H1 (cell line): ENCODE results near the gene HGD. TPM values are rescaled to one million over a fixed set of nuclear protein-coding genes. Genes with fewer than 3 reads are reported as not detected.

Experiments
- CTCF ChIA-PET: fragments of 300-600 bp; sonication (Branson Sonifier 250); formaldehyde crosslinking; loops from one replicate; lab custom pipeline; 2021; ENCODE audit not compliant: partially characterized antibody; lab: Charles Lee
- POLR2A ChIA-PET: fragments of 300-600 bp; sonication (Branson Sonifier 250); formaldehyde crosslinking; loops from one replicate; lab custom pipeline; 2021; ENCODE audit warnings: inconsistent platforms; ENCODE audit not compliant: partially characterized antibody; lab: Charles Lee
- DNase-seq, 2 experiments: peaks; one replicate each; pipeline versions ENCODE4 v3.0.0 to v3.0.0-alpha.2; 2010 to 2022; ENCODE audit warnings: low spot score in 2 of 2, low read depth in 1 of 2, mixed read lengths in 1 of 2
- FAIRE-seq: peaks from 2 replicates; lab custom pipeline; 2011; peaks lifted over from hg19 to GRCh38; lab: Jason Lieb, UNC
- H2AFZ ChIP-seq: 2 replicates; pipeline ENCODE4 v1.8.1; 2012; ENCODE audit warnings: low read length, inconsistent platforms
- H2AK5ac ChIP-seq: 2 replicates; pipeline ENCODE4 v1.6.1; 2013; ENCODE audit warnings: low read depth, low read length
- H2BK120ac ChIP-seq: replicated peaks from 2 replicates; pipeline ENCODE3; 2013; ENCODE audit warnings: low read depth, low read length, inconsistent platforms
- H2BK12ac ChIP-seq: 2 replicates; pipeline ENCODE4 v1.6.1; 2013; ENCODE audit warnings: low read depth, low read length
- H2BK15ac ChIP-seq: 2 replicates; pipeline ENCODE4 v1.6.1; 2013; ENCODE audit warnings: low read length
- H2BK20ac ChIP-seq: 2 replicates; pipeline ENCODE4 v1.6.1; 2013; ENCODE audit warnings: low read length
- H2BK5ac ChIP-seq: 2 replicates; pipeline ENCODE4 v1.6.1; 2013; ENCODE audit warnings: low read depth, low read length
- H3K14ac ChIP-seq: 2 replicates; pipeline ENCODE4 v1.6.1; 2013; ENCODE audit warnings: inconsistent platforms; ENCODE audit not compliant: insufficient read length
- H3K18ac ChIP-seq: 2 replicates; pipeline ENCODE4 v1.6.1; 2013; ENCODE audit warnings: low read length; ENCODE audit errors: extremely low read depth
- H3K23ac ChIP-seq: 2 replicates; pipeline ENCODE4 v1.6.1; 2013; ENCODE audit warnings: inconsistent platforms; ENCODE audit not compliant: insufficient read length
- H3K23me2 ChIP-seq: 2 replicates; pipeline ENCODE4 v1.6.1; 2013; ENCODE audit warnings: low read depth, low read length
- H3K27ac ChIP-seq: 2 replicates; pipeline ENCODE4 v1.6.1; 2011; ENCODE audit warnings: low read depth, low read length, inconsistent platforms
- H3K27me3 ChIP-seq, 4 experiments: replicated peaks in 1 of 4; 1 replicate in 1 of 4; 2 replicates in 3 of 4; pipeline versions ENCODE4 v1.6.1 to v1.8.1; 2011 to 2013; ENCODE audit warnings: low read length in 3 of 4, mild to moderate bottlenecking in 3 of 4, inconsistent platforms in 2 of 4, mixed read lengths in 2 of 4, moderate library complexity in 1 of 4; ENCODE audit not compliant: control insufficient read depth in 3 of 4, insufficient read depth in 3 of 4; ENCODE audit errors: extremely low read depth in 1 of 4
- H3K36me3 ChIP-seq, 4 experiments: 2 replicates each; pipeline versions ENCODE4 v1.6.1 to v1.8.1; 2011 to 2013; ENCODE audit warnings: mild to moderate bottlenecking in 4 of 4, low read length in 3 of 4, moderate library complexity in 2 of 4, control low read depth in 1 of 4, inconsistent platforms in 1 of 4; ENCODE audit not compliant: insufficient read depth in 4 of 4, control insufficient read depth in 2 of 4
- H3K4ac ChIP-seq: replicated peaks from 2 replicates; pipeline ENCODE3; 2013; ENCODE audit warnings: low read length, low read depth, mixed read lengths, inconsistent platforms; ENCODE audit not compliant: insufficient read length
- H3K4me1 ChIP-seq, 4 experiments: replicated peaks in 1 of 4; 1 replicate in 1 of 4; 2 replicates in 3 of 4; pipeline versions ENCODE4 v1.6.1 to v1.8.1; 2011 to 2013; ENCODE audit warnings: low read length in 3 of 4, inconsistent platforms in 2 of 4, mixed read lengths in 1 of 4; ENCODE audit not compliant: insufficient read depth in 4 of 4, control insufficient read depth in 3 of 4
- H3K4me2 ChIP-seq, 2 experiments: 2 replicates each; pipeline versions ENCODE4 v1.6.1 to v1.8.1; 2011 to 2013; ENCODE audit warnings: low read depth in 2 of 2, low read length in 2 of 2, control low read depth in 1 of 2, inconsistent platforms in 1 of 2, mild to moderate bottlenecking in 1 of 2; ENCODE audit not compliant: insufficient read depth in 1 of 2
- H3K4me3 ChIP-seq, 4 experiments: fragments of 200-600, 300-600 bp in 1 of 4; sonication (generic), shearing (Covaris generic), sonication (Bioruptor Twin) in 1 of 4; 2 replicates each; pipeline versions ENCODE4 v1.5.1 to v1.8.1; 2011 to 2016; ENCODE audit warnings: low read length in 4 of 4, low read depth in 3 of 4, control low read depth in 2 of 4, inconsistent platforms in 2 of 4, mild to moderate bottlenecking in 2 of 4, mixed read lengths in 1 of 4, moderate library complexity in 1 of 4; ENCODE audit not compliant: insufficient read depth in 2 of 4; ENCODE audit errors: extremely low read depth in 1 of 4
- H3K56ac ChIP-seq: replicated peaks from 2 replicates; pipeline ENCODE3; 2013; ENCODE audit warnings: low read depth, mild to moderate bottlenecking, mixed read lengths, low read length, inconsistent platforms; ENCODE audit not compliant: insufficient read length
- H3K79me1 ChIP-seq: 2 replicates; pipeline ENCODE4 v1.6.1; 2013; ENCODE audit warnings: low read depth, low read length, control low read depth
- H3K79me2 ChIP-seq, 2 experiments: 2 replicates each; pipeline versions ENCODE4 v1.6.1 to v1.8.1; 2012 to 2013; ENCODE audit warnings: low read length in 2 of 2, mild to moderate bottlenecking in 2 of 2, inconsistent platforms in 1 of 2; ENCODE audit not compliant: insufficient read depth in 2 of 2, control insufficient read depth in 1 of 2
- H3K9ac ChIP-seq, 4 experiments: replicated peaks in 1 of 4; 1 replicate in 1 of 4; 2 replicates in 3 of 4; pipeline versions ENCODE4 v1.6.1 to v1.8.1; 2011 to 2013; ENCODE audit warnings: low read depth in 3 of 4, low read length in 3 of 4, control low read depth in 2 of 4, mild to moderate bottlenecking in 2 of 4, moderate library complexity in 2 of 4, inconsistent platforms in 1 of 4; ENCODE audit errors: extremely low read depth in 1 of 4
- H3K9me3 ChIP-seq, 2 experiments: 2 replicates each; pipeline versions ENCODE4 v1.6.1 to v1.8.1; 2012 to 2013; ENCODE audit warnings: mild to moderate bottlenecking in 2 of 2, moderate library complexity in 2 of 2, control low read depth in 1 of 2, inconsistent platforms in 1 of 2, low read depth in 1 of 2, low read length in 1 of 2, mixed read lengths in 1 of 2; ENCODE audit not compliant: insufficient read depth in 2 of 2
- H4K20me1 ChIP-seq, 2 experiments: replicated peaks in 1 of 2; 2 replicates each; pipeline versions ENCODE3 to v1.8.1; 2011 to 2013; ENCODE audit warnings: inconsistent platforms in 2 of 2, low read length in 2 of 2, mild to moderate bottlenecking in 1 of 2; ENCODE audit not compliant: insufficient read depth in 2 of 2, control insufficient read depth in 1 of 2
- H4K5ac ChIP-seq: 2 replicates; pipeline ENCODE4 v1.6.1; 2013; ENCODE audit warnings: low read length, low read depth, mixed read lengths, inconsistent platforms; ENCODE audit not compliant: insufficient read length
- H4K8ac ChIP-seq: 2 replicates; pipeline ENCODE4 v1.8.0; 2013; ENCODE audit warnings: mild to moderate bottlenecking, moderate library complexity, low read length, inconsistent platforms; ENCODE audit not compliant: insufficient read depth; ENCODE audit errors: extremely low read depth
- H4K91ac ChIP-seq: replicated peaks from 2 replicates; pipeline ENCODE3; 2013; ENCODE audit warnings: low read length, mixed read lengths, inconsistent platforms; ENCODE audit not compliant: insufficient read length
- CEBPB ChIP-seq: IDR thresholded peaks from 2 replicates; pipeline ENCODE4 v1.6.1; 2012; ENCODE audit warnings: low read depth, low read length
- NRF1 ChIP-seq: IDR thresholded peaks from 2 replicates; pipeline ENCODE4 v1.6.1; 2011; ENCODE audit warnings: mild to moderate bottlenecking, low read depth, low read length, improper control_type of control experiment
- TEAD4 ChIP-seq: IDR thresholded peaks from 2 replicates; pipeline ENCODE4 v1.6.1; 2012; ENCODE audit warnings: low read depth, low read length, inconsistent platforms, mixed read lengths
- WGBS, 2 experiments: shearing (Covaris generic) in 1 of 2; methylation state at CpG; one replicate each; pipeline versions ENCODE4 v1.1.6 to v1.1.7; 2013 to 2015; ENCODE audit warnings: low lambda C conversion rate in 2 of 2, mixed read lengths in 2 of 2, inconsistent platforms in 1 of 2, low coverage in 1 of 2, missing lambda C conversion rate in 1 of 2; ENCODE audit not compliant: insufficient replicate concordance in 2 of 2, insufficient coverage in 1 of 2, insufficient read length in 1 of 2; ENCODE audit errors: extremely low coverage in 1 of 2, missing lambda C conversion rate in 1 of 2; 5-methylcytosine and 5-hydroxymethylcytosine counted together
- polyA plus RNA-seq, 7 experiments: library from polyadenylated mRNA; depleted of rRNA in 3 of 7; stranded (reverse) in 5 of 7; unstranded in 2 of 7; fragments of >200 nt in 5 of 7; fragments of 200-250 nt in 2 of 7; gene quantifications; 1 replicate in 5 of 7; 2 replicates in 1 of 7; 4 replicates in 1 of 7; pipeline versions ENCODE4 v1.2.1 to v1.2.3, GENCODE V29; 2011 to 2013; ENCODE audit warnings: missing spikeins in 2 of 7, mixed read lengths in 2 of 7
- total RNA-seq: library from RNA; stranded (reverse); fragmentation: NEBNext Ultra II Directional; extraction: Animal tissue kit (Norgen Biotek cat#: 25700); gene quantifications from 2 replicates; pipeline ENCODE4 v1.2.1, GENCODE V29; 2021

Gene HGD
- total and polyA plus RNA-seq, 2 of the 8 experiments (the other 6 are each of a cell fraction or from before 2014, with no cell fraction given) = 0.11 TPM; not detected in 1

DNA sequence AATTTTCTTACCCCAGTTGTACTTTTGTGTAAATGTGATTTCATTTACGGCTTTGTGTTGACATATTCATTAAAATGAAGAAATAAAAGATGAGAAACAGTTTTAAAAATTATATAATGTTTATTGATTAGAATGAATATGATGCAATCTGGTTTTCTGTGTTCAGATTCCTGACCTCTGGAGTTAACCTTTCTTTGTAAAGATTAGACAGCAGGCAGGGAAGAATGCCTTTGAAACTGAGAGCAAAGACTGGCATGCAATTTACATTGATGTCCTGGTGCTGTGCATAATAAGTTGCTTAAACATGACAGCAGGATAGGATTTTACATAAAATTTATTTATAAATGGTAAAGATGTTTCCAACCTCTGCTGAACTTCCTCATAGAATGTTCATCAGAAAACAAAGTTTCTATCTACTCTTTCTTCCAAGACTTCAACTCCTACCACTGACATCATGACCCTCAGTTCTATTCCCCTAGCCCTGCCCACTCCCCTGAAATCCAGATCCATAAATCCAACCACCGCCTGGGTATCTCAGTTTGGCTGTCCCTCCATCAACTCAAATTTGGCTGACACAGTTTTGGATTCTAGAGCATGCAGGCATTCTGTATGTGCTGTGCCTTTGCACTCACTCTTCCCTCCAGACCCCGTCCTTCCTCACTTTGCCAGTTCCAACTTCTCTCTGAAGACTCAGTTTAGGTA is 1.7 kb downstream of the HGD start:
- ChIA-PET POLR2A (no interaction called here), CTCF (no interaction called here)
- no peak overlapping the region for H2BK15ac ChIP-seq
- H4K8ac ChIP-seq = no peak overlapping the region
- no peak overlapping the region for H2AFZ ChIP-seq
- no peak overlapping the region for H3K23ac ChIP-seq
- H3K23me2 ChIP-seq = no peaks in the 10 kb centered on the region
- H2BK5ac ChIP-seq = no peak overlapping the region
- no peak overlapping the region for H2AK5ac ChIP-seq
- 84% methylated on average over 3 of the region's 3 CpGs; no CpG with 5 or more reads in 1 of the 2 experiments for WGBS, 2 experiments
- H3K4me3 ChIP-seq = no peak overlapping the region
- peak overlapping the region; percentile 59 for H4K5ac ChIP-seq
- no peaks in the 10 kb centered on the region; a peak in 1 of 8 replicates for H3K36me3 ChIP-seq
- FAIRE-seq (no peak), DNase-seq (no peak)
- H3K4ac ChIP-seq = peak overlapping the region; percentile 24
- no peak overlapping the region for H3K14ac ChIP-seq
- no peaks in the 10 kb centered on the region for H3K27me3 ChIP-seq
- peak overlapping the region in 1 of 2 experiments; percentile 37; a peak in 1 of 4 replicates for H3K4me2 ChIP-seq
- H2BK12ac ChIP-seq = peak overlapping the region; percentile 88; the same call in 1 of the 2 replicates
- H3K27ac ChIP-seq = peak overlapping the region; percentile 44; the same call in 1 of the 2 replicates
- H4K91ac ChIP-seq = peak overlapping the region; percentile 59
- H2BK120ac ChIP-seq = peak overlapping the region; percentile 58
- H3K9ac ChIP-seq = no peak overlapping the region
- no peak overlapping the region for H3K56ac ChIP-seq
- H3K18ac ChIP-seq = peak overlapping the region; percentile 68; the same call in 1 of the 2 replicates
- TF ChIP-seq TEAD4 = 0 out of 2 replicates have a peak, but pooled peaks have one; percentile 52
- TF ChIP-seq CEBPB = peak; percentile 88
- TF ChIP-seq NRF1 = no peak
- TF ChIP-seq, all 59 proteins: peak for 2
- Histone ChIP-seq H3K9me3 (no peaks in the 10 kb centered on the region), H3K79me2 (no peaks in the 10 kb centered on the region), H3K79me1 (no peaks in the 10 kb centered on the region), H4K20me1 (no peaks in the 10 kb centered on the region), H3K4me1 (peaks cover 2 to 29% (median 3%) of the 10 kb centered on the region in 4 experiments; a peak in 6 of 7 replicates), H2BK20ac (0 out of 2 replicates have a peak overlapping the region, but pooled peaks have one; percentile 2)
